Sigmoid colon (tissue), 7 donors: ENCODE results near the gene TMEM52. TPM values are rescaled to one million over a fixed set of nuclear protein-coding genes. Genes with fewer than 3 reads are reported as not detected.
A peak's percentile ranks its signal among the peaks of the same experiment; 100 is the strongest.

Source experiments
- DNase-seq: peaks from one replicate; pipeline ENCODE4 v3.0.0-alpha.2; 2019
- H3K27ac ChIP-seq, 4 donors: fragments of 200-600 bp; sonication (generic); one replicate each; pipeline ENCODE4 v1.5.1; 2016 to 2019; ENCODE audit warnings: mild to moderate bottlenecking in 1 of 4
- H3K27me3 ChIP-seq, 3 donors: fragments of 200-600 bp; sonication (generic); one replicate each; pipeline ENCODE4 v1.5.1; 2019; ENCODE audit warnings: mild to moderate bottlenecking in 1 of 3
- H3K36me3 ChIP-seq, 4 donors: fragments of 200-600 bp; sonication (generic); one replicate each; pipeline ENCODE4 v1.5.1; 2016 to 2019
- H3K4me1 ChIP-seq, 4 donors: fragments of 200-600 bp; sonication (generic); one replicate each; pipeline ENCODE4 v1.5.1; 2017 to 2019
- H3K4me3 ChIP-seq, 4 donors: fragments of 200-600 bp; sonication (generic); one replicate each; pipeline ENCODE4 v1.5.1; 2017 to 2019; ENCODE audit warnings: mild to moderate bottlenecking in 2 of 4, moderate library complexity in 1 of 4
- H3K9me3 ChIP-seq, 4 donors: fragments of 200-600 bp in 3 of 4; sonication (generic) in 3 of 4; one replicate each; pipeline versions ENCODE4 v1.5.1 to v1.6.1; 2013 to 2019
- EP300 ChIP-seq, 4 donors: sonication (generic); formaldehyde crosslinking; IDR thresholded peaks; one replicate each; pipeline ENCODE4 v1.6.1; 2017; ENCODE audit warnings: antibody characterized with exemption in 4 of 4
- POLR2A ChIP-seq, 2 donors: fragments of 450-650 bp; IDR thresholded peaks; one replicate each; pipeline ENCODE4 v1.6.1; 2016; ENCODE audit warnings: antibody characterized with exemption in 2 of 2, mild to moderate bottlenecking in 2 of 2, moderate library complexity in 2 of 2
- POLR2AphosphoS5 ChIP-seq, 4 donors: sonication (generic); formaldehyde crosslinking; IDR thresholded peaks; one replicate each; pipeline ENCODE4 v1.6.1; 2017; ENCODE audit warnings: antibody characterized with exemption in 4 of 4
- WGBS, 2 donors: extraction: QIAGEN DNeasy Blood & Tissue Kit; methylation state at CpG; one replicate each; pipeline ENCODE4 v1.1.7; 2013; 5-methylcytosine and 5-hydroxymethylcytosine counted together
- intact Hi-C: fragments of 100-400 bp; cut with DNase I; formaldehyde crosslinking; loops from one replicate; pipeline ENCODE4 v1.15.1; 2023
- polyA plus RNA-seq, 3 donors: library from polyadenylated mRNA; stranded (reverse); fragments of 200-250 nt; gene quantifications; one replicate each; pipeline ENCODE4 v1.2.3, GENCODE V29; 2013
- total RNA-seq, 4 donors: library from RNA; depleted of rRNA; stranded (reverse); fragments of >200 nt; gene quantifications; one replicate each; pipeline ENCODE4 v1.1.0, GENCODE V29; 2016
- TF ChIP-seq, protein P1 (sequence below), 4 experiments: fragments of 450-650 bp in 3 of 4; fragments of 200-600 bp in 1 of 4; IDR thresholded peaks; one replicate each; pipeline ENCODE4 v1.5.1; 2016 to 2019; ENCODE audit warnings: antibody characterized with exemption in 4 of 4, mild to moderate bottlenecking in 3 of 4, moderate library complexity in 2 of 4
- donor health status: healthy with polysubstance abuse.
- donor health status: Bipolar disorder and iron deficiency.
- donor health status: healthy.

Gene TMEM52
- total and polyA plus RNA-seq, 7 donors = 1.1 to 5.5 (median 2.1) TPM; not detected in 2

DNA sequence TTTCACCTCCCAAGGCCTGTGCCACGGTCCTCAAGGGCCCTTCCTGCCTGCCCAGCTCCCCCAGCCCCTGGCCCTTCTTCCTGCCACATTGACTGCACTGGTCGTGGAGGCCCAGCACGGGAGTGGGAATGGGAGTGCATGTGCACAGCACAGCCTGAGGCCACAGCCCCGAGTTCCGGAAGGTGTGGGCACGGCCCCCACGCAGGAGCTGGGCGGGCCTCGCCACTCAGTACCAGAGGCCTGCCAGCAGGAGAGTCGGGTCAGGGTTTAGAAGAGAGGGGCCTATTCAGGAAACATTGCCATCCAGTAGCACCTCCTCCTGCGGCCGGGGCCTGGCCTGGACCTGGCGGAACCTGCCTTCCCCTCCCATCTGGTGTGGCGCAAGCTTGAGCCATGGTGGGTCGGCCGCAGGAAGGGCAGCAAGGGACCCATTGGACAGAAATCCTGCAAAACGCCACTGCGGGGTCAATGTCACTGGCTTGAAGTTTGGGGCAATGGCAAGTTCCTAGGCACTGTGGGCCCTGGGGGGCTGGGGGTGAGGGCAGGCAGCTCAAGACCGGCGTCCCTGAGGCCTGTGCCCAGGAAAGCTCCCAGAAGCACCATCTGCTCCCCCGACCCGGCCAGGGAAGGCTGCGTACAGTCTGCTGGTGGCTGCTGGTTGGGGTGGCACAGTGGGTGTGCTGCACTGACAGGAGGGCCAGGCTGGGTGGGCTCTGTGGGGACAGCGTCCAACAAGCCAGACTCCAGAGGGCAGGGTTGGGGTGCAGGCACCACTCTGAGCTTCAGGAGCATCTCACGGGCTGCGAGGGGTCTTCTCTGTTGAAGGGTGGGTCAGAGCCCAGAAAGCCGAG, 1.8 kb upstream of the TMEM52 start:
- intact Hi-C loops = no loop called here
- Histone ChIP-seq H3K9me3 (no peaks in the 10 kb centered on the region), H3K4me3 (no peak overlapping the region), H3K4me1 (peaks cover 0 to 14% (median 11%) of the 10 kb centered on the region in 4 donors), H3K27me3 (no peaks in the 10 kb centered on the region), H3K36me3 (no peaks in the 10 kb centered on the region), H3K27ac (peak overlapping the region in 1 of 4 donors; percentile 74)
- WGBS, 2 donors = 88 to 93% methylated on average over 27 of the region's 27 CpGs
- peak; percentile 68 for DNase-seq
- TF ChIP-seq POLR2AphosphoS5 (IDR thresholded peaks at IDR 0.05) (no peak), POLR2A (IDR thresholded peaks at IDR 0.05) (no peak), EP300 (IDR thresholded peaks at IDR 0.05) (no peak)
- TF ChIP-seq, protein P1, sequence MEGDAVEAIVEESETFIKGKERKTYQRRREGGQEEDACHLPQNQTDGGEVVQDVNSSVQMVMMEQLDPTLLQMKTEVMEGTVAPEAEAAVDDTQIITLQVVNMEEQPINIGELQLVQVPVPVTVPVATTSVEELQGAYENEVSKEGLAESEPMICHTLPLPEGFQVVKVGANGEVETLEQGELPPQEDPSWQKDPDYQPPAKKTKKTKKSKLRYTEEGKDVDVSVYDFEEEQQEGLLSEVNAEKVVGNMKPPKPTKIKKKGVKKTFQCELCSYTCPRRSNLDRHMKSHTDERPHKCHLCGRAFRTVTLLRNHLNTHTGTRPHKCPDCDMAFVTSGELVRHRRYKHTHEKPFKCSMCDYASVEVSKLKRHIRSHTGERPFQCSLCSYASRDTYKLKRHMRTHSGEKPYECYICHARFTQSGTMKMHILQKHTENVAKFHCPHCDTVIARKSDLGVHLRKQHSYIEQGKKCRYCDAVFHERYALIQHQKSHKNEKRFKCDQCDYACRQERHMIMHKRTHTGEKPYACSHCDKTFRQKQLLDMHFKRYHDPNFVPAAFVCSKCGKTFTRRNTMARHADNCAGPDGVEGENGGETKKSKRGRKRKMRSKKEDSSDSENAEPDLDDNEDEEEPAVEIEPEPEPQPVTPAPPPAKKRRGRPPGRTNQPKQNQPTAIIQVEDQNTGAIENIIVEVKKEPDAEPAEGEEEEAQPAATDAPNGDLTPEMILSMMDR (IDR thresholded peaks at IDR 0.05) = no peak

DNA sequence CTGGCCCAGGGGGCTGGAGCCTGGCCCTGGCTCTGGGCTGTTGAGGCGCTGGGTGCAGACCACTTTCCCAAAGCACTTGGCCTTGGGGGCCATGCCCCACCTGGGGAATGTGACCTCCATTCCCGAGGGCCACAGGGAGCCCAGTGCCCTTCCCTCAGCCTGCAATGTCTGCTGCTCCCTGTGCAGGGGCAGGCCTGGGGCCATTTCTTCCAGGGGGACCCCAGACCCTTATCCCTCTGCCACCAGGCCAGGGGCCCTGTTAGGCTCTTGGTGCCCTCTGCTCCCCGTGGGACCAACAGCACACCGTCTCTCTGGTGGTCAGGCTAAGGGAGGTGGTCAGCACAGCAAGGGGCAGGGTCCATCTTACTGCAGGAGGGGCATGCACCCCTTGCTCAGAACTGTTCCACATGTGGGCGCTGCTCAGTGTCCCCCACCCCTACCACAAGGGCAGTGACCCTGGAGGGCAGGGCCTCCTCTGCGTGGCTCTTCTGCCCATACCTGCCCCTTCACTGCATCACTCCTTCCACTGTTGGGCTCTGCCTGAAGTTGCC, 1.1 kb upstream of the TMEM52 start:
- WGBS, 2 donors = 74 to 85% methylated on average over 6 of the region's 6 CpGs
- intact Hi-C loops = no loop called here
- H3K27ac ChIP-seq = peak overlapping the region; percentile 57 to 77 (median 68)

DNA sequence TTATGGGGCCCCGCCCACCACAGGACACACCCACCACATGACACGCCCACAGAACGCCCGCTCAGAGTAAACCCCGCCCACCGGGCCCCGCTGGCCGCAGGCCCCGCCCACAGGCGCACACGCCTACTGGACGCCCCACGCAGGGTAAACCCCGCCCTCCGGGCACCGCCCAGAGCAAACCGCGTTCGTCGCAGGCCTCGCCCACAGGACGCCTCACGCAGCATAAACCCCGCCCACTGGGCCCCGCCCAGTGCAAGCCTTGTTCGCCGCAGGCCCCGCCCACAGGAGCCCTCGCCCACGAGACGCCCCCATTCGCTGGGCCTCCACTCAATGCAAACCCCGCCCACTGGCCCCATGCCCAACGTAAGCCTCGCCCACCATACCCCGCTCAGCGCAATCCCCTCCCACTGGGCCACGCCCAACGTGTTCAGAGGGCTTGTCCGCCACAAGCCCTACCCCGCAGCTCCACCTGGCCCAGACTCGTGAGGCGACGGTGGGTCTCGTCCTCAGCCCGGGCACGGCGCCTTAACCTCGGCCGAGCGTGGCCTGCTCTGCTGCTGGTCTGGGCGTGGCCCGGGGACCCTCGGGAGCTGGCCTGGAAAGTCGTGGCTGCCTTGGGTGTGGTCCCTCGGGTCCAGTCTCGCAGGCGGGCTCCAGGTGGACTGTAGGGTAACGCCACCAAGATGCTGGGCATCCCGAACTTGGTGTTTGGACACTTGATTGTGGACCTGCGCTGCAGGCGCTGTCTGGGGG, 401 bp upstream of the TMEM52 start:
- H3K4me3 ChIP-seq = peak overlapping the region in 3 of 4 donors; percentile 49 to 56 (median 56)
- H3K4me1 ChIP-seq = peaks cover 0 to 14% (median 11%) of the 10 kb centered on the region in 4 donors
- intact Hi-C loops = loop anchor here (10.0 kb wide), 1 partner anchor 495 kb away; the partner anchor contains the start of gene PEX10
- TF ChIP-seq EP300 (IDR thresholded peaks at IDR 0.05) = no peak
- peak in 2 of 4 donors; percentile 8 to 26 for TF ChIP-seq POLR2AphosphoS5 (IDR thresholded peaks at IDR 0.05)
- DNase-seq = peak; percentile 99
- H3K36me3 ChIP-seq = no peaks in the 10 kb centered on the region
- H3K27ac ChIP-seq = peak overlapping the region; percentile 57 to 77 (median 68)
- WGBS, 2 donors = 5 to 9% methylated on average over 62 of the region's 62 CpGs
- no peaks in the 10 kb centered on the region for H3K27me3 ChIP-seq
- no peaks in the 10 kb centered on the region for H3K9me3 ChIP-seq

More for the DNA sequence above, 1.1 kb upstream of the TMEM52 start:
- Histone ChIP-seq H3K9me3 (no peaks in the 10 kb centered on the region), H3K36me3 (no peaks in the 10 kb centered on the region), H3K4me3 (peak overlapping the region in 2 of 4 donors; percentile 49 to 56), H3K27me3 (no peaks in the 10 kb centered on the region), H3K4me1 (peaks cover 0 to 14% (median 11%) of the 10 kb centered on the region in 4 donors)
- TF ChIP-seq POLR2AphosphoS5 (IDR thresholded peaks at IDR 0.05) (no peak), EP300 (IDR thresholded peaks at IDR 0.05) (no peak), POLR2A (IDR thresholded peaks at IDR 0.05) (no peak)
- TF ChIP-seq, protein P1 (IDR thresholded peaks at IDR 0.05) = no peak
- peak; percentile 67 for DNase-seq

DNA sequence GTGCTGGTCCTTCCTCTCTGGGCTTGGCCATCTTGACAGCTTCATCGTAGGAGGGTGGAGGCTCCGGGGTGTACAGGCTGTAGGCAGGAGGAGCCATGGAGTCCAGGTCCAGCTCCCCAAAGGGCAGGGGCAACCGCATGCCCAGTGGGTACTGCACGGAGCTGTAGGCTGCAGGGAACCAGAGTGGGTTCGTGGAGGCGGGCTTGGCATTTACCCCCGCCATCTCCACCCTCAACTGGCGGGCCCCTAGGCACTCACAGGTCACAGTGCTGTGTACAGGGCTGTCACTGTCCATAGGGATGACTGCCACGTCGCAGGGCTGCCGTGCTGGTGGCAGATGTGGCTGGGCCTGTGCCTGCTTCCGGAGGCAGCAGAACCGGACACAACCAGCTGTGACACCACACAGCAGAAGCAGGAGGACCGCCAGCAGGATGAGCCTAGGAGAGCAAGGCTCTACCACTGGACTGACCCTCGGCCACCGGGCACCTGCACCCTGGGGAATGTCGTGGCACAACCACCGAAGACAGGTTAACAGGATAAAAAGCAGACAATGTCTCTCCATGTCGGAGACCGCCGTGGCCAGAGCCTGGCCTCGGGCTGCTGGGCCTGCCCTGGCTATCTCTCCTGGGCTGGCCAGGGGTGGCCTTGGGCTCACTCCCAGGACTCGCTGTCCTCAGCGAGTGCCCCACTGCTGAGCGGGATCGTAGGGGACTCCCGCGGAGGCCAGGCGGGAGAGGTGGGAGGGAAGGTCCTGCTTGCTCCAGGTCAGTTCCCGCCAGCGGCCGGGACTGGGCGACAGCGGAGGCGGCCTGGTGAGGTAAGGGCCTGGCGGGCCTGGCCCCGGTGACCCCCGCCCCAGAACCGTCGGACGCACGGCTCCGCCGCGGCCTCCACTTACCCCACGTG, 831 bp downstream of the TMEM52 start:
- TF ChIP-seq EP300 (IDR thresholded peaks at IDR 0.05) = no peak
- TF ChIP-seq POLR2A (IDR thresholded peaks at IDR 0.05) = no peak
- TF ChIP-seq POLR2AphosphoS5 (IDR thresholded peaks at IDR 0.05) = no peak
- TF ChIP-seq, protein P1 (IDR thresholded peaks at IDR 0.05) = no peak
- Histone ChIP-seq H3K27ac (peak overlapping the region in 2 of 4 donors; percentile 57 to 74), H3K36me3 (no peaks in the 10 kb centered on the region), H3K4me1 (peaks cover 0 to 14% (median 11%) of the 10 kb centered on the region in 4 donors), H3K9me3 (no peaks in the 10 kb centered on the region), H3K4me3 (peak overlapping the region; percentile 28 to 56 (median 52)), H3K27me3 (no peaks in the 10 kb centered on the region)
- intact Hi-C loops = loop anchor here (10.0 kb wide), 1 partner anchor 497 kb away; the partner anchor contains the start of gene PEX10
- peak; percentile 73 for DNase-seq
- WGBS, 2 donors = 42 to 48% methylated on average over 46 of the region's 46 CpGs
